HG03565 (cell line): ENCODE results near the gene INHBB.

Experiments used
- ATAC-seq: cut with Tn5 transposase; IDR thresholded peaks from one replicate; pipeline ENCODE4 v1.9.1; 2021; ENCODE audit warnings: mild to moderate bottlenecking, moderate library complexity; ENCODE audit not compliant: unreplicated experiment

The INHBB gene

GRCh38 chr2:120395221-120396012 lies 49.5 kb downstream of the INHBB start:
- no peak for ATAC-seq

- ATAC-seq: no peak
Observed at GRCh38 chr2:120396013-120396860, 50.3 kb downstream of the INHBB start.

- no peak for ATAC-seq
Observed at GRCh38 chr2:120396861-120397811, 51.2 kb downstream of the INHBB start.

GRCh38 chr2:120398051-120398995 lies 52.4 kb downstream of the INHBB start:
- ATAC-seq: no peak

GRCh38 chr2:120398996-120399888 lies 53.3 kb downstream of the INHBB start:
- no peak for ATAC-seq

GRCh38 chr2:120399889-120400240 lies 53.9 kb downstream of the INHBB start:
- ATAC-seq: no peak

GRCh38 chr2:120400551-120400950 lies 54.6 kb downstream of the INHBB start:
- ATAC-seq: no peak
